Tibial artery (tissue), 4 donors: ENCODE data around the gene TBX18.

Source experiments
- DNase-seq, 2 donors: peaks; one replicate each; pipeline ENCODE4 v3.0.0-alpha.2; 2019
- H3K27ac ChIP-seq, 2 donors: fragments of 200-600 bp; sonication (generic) in 1 of 2; 1 replicate in 1 of 2; 2 replicates in 1 of 2; pipeline ENCODE4 v1.5.1; 2018 to 2019; ENCODE audit warnings: mild to moderate bottlenecking in 1 of 2
- H3K27me3 ChIP-seq, 2 donors: fragments of 200-600 bp; sonication (generic) in 1 of 2; one replicate each; pipeline versions ENCODE4 v1.5.1 to v1.6.0; 2016 to 2019
- H3K36me3 ChIP-seq, 3 donors: fragments of 200-600 bp; sonication (generic) in 2 of 3; one replicate each; pipeline ENCODE4 v1.5.1; 2016 to 2019; ENCODE audit warnings: mild to moderate bottlenecking in 2 of 3
- H3K4me1 ChIP-seq, 4 donors: fragments of 200-600 bp; sonication (generic) in 2 of 4; 1 replicate in 3 of 4; 2 replicates in 1 of 4; pipeline ENCODE4 v1.5.1; 2016 to 2019
- H3K4me3 ChIP-seq, 2 donors: fragments of 200-600 bp; sonication (generic) in 1 of 2; 1 replicate in 1 of 2; 2 replicates in 1 of 2; pipeline ENCODE4 v1.5.1; 2018 to 2019; ENCODE audit warnings: mild to moderate bottlenecking in 2 of 2
- H3K9me3 ChIP-seq, 3 donors: fragments of 200-600 bp; sonication (generic) in 1 of 3; one replicate each; pipeline ENCODE4 v1.5.1; 2016 to 2019
- intact Hi-C: fragments of 100-400 bp; cut with DNase I; formaldehyde crosslinking; loops from one replicate; pipeline ENCODE4 v1.15.0; 2023; ENCODE audit warnings: low total_unique reads
- TF ChIP-seq, protein P1 (sequence below), 2 experiments: fragments of 200-600 bp in 1 of 2; fragments of 450-650 bp in 1 of 2; IDR thresholded peaks; one replicate each; pipeline ENCODE4 v1.5.1; 2017 to 2019; ENCODE audit warnings: antibody characterized with exemption in 2 of 2, mild to moderate bottlenecking in 1 of 2, moderate library complexity in 1 of 2

TBX18 gene

GRCh38 chr6:84652356-84653026 is 111.9 kb downstream of the TBX18 start:
- TF ChIP-seq, protein P1, sequence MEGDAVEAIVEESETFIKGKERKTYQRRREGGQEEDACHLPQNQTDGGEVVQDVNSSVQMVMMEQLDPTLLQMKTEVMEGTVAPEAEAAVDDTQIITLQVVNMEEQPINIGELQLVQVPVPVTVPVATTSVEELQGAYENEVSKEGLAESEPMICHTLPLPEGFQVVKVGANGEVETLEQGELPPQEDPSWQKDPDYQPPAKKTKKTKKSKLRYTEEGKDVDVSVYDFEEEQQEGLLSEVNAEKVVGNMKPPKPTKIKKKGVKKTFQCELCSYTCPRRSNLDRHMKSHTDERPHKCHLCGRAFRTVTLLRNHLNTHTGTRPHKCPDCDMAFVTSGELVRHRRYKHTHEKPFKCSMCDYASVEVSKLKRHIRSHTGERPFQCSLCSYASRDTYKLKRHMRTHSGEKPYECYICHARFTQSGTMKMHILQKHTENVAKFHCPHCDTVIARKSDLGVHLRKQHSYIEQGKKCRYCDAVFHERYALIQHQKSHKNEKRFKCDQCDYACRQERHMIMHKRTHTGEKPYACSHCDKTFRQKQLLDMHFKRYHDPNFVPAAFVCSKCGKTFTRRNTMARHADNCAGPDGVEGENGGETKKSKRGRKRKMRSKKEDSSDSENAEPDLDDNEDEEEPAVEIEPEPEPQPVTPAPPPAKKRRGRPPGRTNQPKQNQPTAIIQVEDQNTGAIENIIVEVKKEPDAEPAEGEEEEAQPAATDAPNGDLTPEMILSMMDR (IDR thresholded peaks at IDR 0.05): no peak
- no peak overlapping the region for H3K4me3 ChIP-seq
- H3K9me3 ChIP-seq: no peaks in the 10 kb centered on the region
- intact Hi-C loops: no loop called here
- H3K4me1 ChIP-seq: peaks cover 0 to 30% (median 14%) of the 10 kb centered on the region in 4 donors
- no peaks in the 10 kb centered on the region for H3K36me3 ChIP-seq
- no peaks in the 10 kb centered on the region for H3K27me3 ChIP-seq
- peak overlapping the region; percentile 3 to 37 for H3K27ac ChIP-seq
- no peak for DNase-seq

GRCh38 chr6:84651583-84651982 is 112.8 kb downstream of the TBX18 start:
- H3K9me3 ChIP-seq: no peaks in the 10 kb centered on the region
- H3K4me1 ChIP-seq: peaks cover 0 to 30% (median 14%) of the 10 kb centered on the region in 4 donors
- H3K27ac ChIP-seq: peak overlapping the region; percentile 3 to 37
- no peaks in the 10 kb centered on the region for H3K27me3 ChIP-seq
- TF ChIP-seq, protein P1 (IDR thresholded peaks at IDR 0.05): no peak
- intact Hi-C loops: no loop called here
- no peak for DNase-seq
- H3K4me3 ChIP-seq: no peak overlapping the region
- H3K36me3 ChIP-seq: no peaks in the 10 kb centered on the region

GRCh38 chr6:84648444-84648843 is 116.0 kb downstream of the TBX18 start:
- H3K4me3 ChIP-seq: no peak overlapping the region
- no peaks in the 10 kb centered on the region for H3K27me3 ChIP-seq
- TF ChIP-seq, protein P1 (IDR thresholded peaks at IDR 0.05): no peak
- no peak for DNase-seq
- peaks cover 0 to 41% (median 16%) of the 10 kb centered on the region in 4 donors for H3K4me1 ChIP-seq
- H3K9me3 ChIP-seq: no peaks in the 10 kb centered on the region
- H3K36me3 ChIP-seq: no peaks in the 10 kb centered on the region
- intact Hi-C loops: no loop called here
- H3K27ac ChIP-seq: no peak overlapping the region

- no peak overlapping the region for H3K27ac ChIP-seq
- TF ChIP-seq, protein P1 (IDR thresholded peaks at IDR 0.05): no peak
- no peak overlapping the region for H3K4me3 ChIP-seq
- no peaks in the 10 kb centered on the region for H3K27me3 ChIP-seq
- no peaks in the 10 kb centered on the region for H3K36me3 ChIP-seq
- intact Hi-C loops: no loop called here
- peaks cover 0 to 16% (median 3%) of the 10 kb centered on the region in 4 donors for H3K4me1 ChIP-seq
- DNase-seq: no peak
- no peaks in the 10 kb centered on the region for H3K9me3 ChIP-seq
Observed at GRCh38 chr6:84645563-84646266, 118.7 kb downstream of the TBX18 start.

- no peak overlapping the region for H3K27ac ChIP-seq
- H3K27me3 ChIP-seq: no peaks in the 10 kb centered on the region
- TF ChIP-seq, protein P1 (IDR thresholded peaks at IDR 0.05): no peak
- no peaks in the 10 kb centered on the region for H3K36me3 ChIP-seq
- intact Hi-C loops: no loop called here
- no peaks in the 10 kb centered on the region for H3K9me3 ChIP-seq
- peaks cover 0 to 11% (median 3%) of the 10 kb centered on the region in 4 donors for H3K4me1 ChIP-seq
- no peak overlapping the region for H3K4me3 ChIP-seq
- DNase-seq: no peak
Observed at GRCh38 chr6:84645000-84645399, 119.4 kb downstream of the TBX18 start.
